Fibroblast of pulmonary artery (primary cell): ENCODE measurements around the gene CGREF1.

ENCODE experiments used
- DNase-seq: peaks from one replicate; pipeline ENCODE4 v3.0.0-alpha.2; 2010; ENCODE audit warnings: low read depth
- H3K4me3 ChIP-seq: replicated peaks from 2 replicates; pipeline ENCODE4 v1.5.1; 2011; ENCODE audit warnings: low read depth, mild to moderate bottlenecking, control low read depth, low read length, moderate library complexity
- CTCF ChIP-seq: IDR thresholded peaks from 2 replicates; pipeline ENCODE4 v1.5.1; 2011; ENCODE audit warnings: mild to moderate bottlenecking, control low read depth, low read length, inconsistent platforms; ENCODE audit errors: missing control alignments

Gene CGREF1

DNA sequence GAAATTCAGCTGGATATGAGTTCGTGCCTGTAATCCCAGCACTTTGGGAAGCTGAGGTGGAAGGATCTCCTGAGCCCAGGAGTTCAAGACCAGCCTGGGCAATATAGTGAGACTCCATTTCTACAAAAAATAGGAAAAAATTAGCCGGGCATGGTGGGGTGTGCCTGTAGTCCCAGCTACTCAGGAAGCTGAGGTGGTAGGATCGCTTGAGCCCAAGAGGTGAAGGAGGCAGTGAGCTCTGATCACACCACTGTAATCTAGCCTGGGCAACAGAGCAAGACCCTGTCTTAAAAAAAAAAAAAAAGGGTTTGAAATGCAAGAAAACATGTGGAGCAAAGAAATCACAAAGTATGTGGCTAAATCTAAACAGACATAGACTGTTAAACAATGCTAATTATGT is 9.8 kb downstream of the CGREF1 start:
- DNase-seq: no peak
- no peak for TF ChIP-seq CTCF
- no peak overlapping the region for H3K4me3 ChIP-seq

DNA sequence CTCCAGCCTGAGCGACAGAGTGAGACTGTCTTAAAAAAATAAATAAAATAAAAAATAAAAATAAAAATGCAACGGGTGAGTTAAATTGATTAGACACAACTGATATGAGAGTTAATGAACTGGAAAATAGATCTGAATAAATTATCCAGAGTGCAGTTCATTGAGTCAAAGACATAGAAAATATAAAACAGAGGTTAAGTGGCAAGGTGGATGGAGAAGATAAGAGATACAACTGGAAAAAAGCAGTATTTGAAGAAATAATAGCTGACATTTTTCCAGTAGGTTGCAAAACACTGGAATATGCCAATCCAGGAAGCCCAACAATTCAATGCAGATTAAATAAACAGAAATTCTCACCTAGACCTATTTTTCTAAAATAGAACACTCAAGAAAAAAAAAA is 10.7 kb downstream of the CGREF1 start:
- no peak overlapping the region for H3K4me3 ChIP-seq
- TF ChIP-seq CTCF: no peak
- no peak for DNase-seq

DNA sequence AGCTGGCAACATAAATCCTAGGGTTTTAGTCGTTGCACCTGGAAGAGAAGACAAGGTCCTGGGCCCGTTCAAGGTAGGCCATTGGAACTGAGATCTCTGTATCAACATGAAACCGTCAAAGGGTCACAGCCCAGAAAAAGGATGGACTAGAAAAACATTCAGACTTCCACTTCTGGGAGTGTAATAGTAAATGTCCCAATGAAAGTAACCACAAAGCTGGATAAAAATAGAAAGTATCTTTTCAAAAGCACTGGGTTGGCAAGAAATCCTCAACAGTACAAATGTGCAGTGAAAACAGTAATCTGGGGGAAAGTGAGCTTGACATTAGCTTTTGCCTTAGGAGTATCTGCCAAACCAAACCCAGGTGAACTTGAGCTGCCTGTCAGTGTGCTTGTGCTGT is 12.9 kb downstream of the CGREF1 start:
- TF ChIP-seq CTCF: no peak
- DNase-seq: no peak
- no peak overlapping the region for H3K4me3 ChIP-seq

DNA sequence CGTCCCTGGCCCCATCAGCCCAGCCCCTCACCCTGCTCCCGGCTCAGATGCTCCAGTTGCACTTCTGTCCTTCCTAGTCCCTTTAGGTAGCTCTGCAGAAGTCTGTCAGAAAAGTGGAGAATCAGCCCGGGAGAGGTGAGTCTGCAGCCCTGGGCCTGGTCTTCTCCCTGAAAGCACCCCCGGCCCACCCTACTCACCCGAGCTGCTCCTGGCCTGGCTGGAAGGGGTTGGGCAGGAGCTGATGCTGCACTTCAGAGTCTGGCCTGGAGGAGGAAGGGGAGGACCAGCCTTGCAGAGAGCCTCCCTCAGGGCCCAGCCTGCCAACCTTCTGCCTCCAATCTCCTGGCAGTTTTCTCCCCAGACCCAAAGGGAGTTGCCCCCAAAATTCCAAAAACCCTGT is 16.6 kb downstream of the CGREF1 start:
- no peak overlapping the region for H3K4me3 ChIP-seq
- TF ChIP-seq CTCF: no peak

GRCh38 chr2:27100036-27100435 is 18.9 kb downstream of the CGREF1 start:
- no peak overlapping the region for H3K4me3 ChIP-seq
- no peak for DNase-seq
- TF ChIP-seq CTCF: no peak

More for the DNA sequence above, 16.6 kb downstream of the CGREF1 start:
- DNase-seq: no peak

GRCh38 chr2:27099334-27099955 is 19.5 kb downstream of the CGREF1 start:
- no peak overlapping the region for H3K4me3 ChIP-seq
- no peak for DNase-seq
- no peak for TF ChIP-seq CTCF

DNA sequence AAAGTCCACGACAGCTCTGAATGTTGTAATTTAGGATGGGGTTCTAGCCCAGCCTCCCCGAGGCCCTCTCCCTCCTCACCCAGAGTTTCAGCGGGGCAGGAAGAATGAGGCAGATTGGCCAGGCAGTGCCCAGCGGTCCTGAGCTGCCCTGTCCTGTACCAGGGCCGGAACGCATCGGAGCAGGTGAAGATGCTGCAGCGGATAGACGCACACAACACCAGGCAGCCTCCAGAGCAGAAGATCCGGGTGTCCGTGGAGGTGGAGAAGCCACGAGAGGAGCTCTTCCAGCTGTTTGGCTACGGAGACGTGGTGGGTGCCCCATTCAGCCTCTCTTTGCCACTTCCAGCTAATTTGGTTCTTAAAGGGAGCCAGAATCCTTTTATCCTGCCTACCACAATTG is 21.6 kb downstream of the CGREF1 start:
- H3K4me3 ChIP-seq: no peak overlapping the region
- DNase-seq: no peak
- no peak for TF ChIP-seq CTCF
